HG03521 (cell line): Measurements from ENCODE around the gene GLIS1.

Experiments used
- ATAC-seq: cut with Tn5 transposase; IDR thresholded peaks from one replicate; pipeline ENCODE4 v1.9.1; 2021; ENCODE audit warnings: mild to moderate bottlenecking, moderate library complexity; ENCODE audit not compliant: unreplicated experiment

Gene GLIS1

GRCh38 chr1:53721088-53721487, 17.9 kb downstream of the GLIS1 start:
- no peak for ATAC-seq

- no peak for ATAC-seq
These were observed 19.5 kb downstream of the GLIS1 start for GRCh38 chr1:53719469-53719868.

- ATAC-seq = no peak
These were observed 20.5 kb downstream of the GLIS1 start for GRCh38 chr1:53718443-53718842.

DNA sequence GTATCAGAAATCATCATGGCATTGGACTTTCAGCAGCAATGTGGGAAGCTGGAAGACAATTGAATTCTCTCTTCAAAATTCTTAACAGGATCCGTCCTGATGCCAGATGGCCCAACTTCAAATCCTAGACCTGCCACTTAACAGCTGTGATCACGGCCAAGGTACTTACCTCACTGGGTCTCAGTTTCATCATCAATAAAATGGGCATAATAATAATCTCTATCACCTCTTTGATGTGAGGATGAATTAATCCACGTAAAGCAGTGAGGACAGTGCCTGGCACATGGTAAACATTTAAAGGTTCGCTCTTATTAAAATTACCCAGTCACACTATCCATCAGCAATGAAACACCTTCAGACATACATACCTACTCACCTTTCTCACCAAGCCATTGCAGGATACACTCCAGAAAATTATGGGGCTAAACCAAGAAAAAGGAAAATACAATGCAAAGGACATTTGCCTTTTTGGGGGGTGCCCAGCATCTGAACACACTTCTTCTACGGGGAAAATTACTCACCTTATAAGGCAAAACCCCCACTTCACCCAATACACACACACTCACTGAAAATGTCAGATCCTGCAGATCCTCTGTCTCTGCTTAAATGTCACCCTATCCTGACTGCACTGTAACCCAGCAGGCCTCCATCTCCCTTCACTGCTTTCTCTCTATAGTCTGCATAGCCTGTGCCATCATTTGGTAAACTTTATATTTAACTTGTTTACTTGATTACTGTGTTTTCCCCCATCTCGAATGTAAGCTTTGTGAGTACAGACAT, 21.7 kb downstream of the GLIS1 start:
- ATAC-seq = no peak

DNA sequence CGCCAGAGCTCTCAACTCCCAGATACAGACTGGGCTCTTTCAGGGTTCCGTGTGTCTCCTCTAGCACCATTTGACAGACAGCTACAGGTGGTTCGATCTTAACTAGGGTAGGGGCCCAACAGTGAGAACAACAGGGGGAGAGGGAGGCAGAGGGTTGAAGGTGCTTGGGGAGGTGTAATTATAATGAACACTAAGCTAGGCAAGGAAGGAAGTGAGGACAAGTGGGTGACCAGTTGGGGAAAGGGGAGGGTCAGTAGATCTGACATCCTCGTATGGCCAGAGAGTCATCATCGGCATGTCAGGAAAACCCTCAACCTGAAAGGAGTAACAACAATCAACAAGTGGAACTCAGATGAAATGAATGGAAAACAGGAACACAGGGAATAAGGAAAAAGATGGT, 22.8 kb downstream of the GLIS1 start:
- ATAC-seq = no peak

- no peak for ATAC-seq
These were observed 23.5 kb downstream of the GLIS1 start for GRCh38 chr1:53715478-53715877.

GRCh38 chr1:53712276-53712675, 26.7 kb downstream of the GLIS1 start:
- ATAC-seq = no peak

DNA sequence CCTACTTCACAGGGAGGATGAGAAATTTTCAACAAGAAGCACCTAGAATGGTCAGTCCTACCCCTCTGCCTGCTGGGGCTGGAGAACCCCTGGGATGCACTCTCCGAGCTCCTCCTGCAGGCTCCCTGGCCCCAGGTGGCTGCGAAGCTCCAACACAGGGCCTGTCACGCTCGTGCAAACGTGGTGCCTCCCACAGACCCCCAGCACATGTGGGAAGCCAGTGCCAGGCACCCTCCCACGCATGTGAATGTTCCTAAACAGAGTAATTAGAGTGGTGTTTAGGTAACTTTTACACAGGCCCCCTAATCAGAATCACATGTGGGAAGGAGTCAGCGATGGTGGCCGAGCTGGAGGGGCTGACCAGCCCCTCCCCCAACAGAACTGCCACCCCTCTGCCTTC, 28.4 kb downstream of the GLIS1 start:
- ATAC-seq = no peak

DNA sequence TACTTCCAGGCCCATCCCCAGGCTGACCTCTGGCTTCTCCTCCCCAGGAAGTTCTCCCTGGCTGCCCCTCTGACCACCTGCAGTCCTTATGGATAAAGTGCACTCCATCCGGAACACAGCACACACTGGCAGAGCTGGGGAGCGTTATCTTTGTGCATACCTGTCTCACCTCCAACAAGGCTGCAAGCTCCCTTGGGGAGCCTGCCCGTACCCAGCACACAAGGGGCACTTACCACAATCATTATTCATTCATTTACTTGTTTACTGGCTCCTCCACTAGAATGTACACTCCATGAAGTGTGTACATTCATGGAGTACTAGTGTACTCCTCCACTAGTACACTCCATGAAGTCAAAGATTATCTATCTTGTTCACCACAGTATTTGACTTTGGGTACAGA, 30.3 kb downstream of the GLIS1 start:
- ATAC-seq = no peak

DNA sequence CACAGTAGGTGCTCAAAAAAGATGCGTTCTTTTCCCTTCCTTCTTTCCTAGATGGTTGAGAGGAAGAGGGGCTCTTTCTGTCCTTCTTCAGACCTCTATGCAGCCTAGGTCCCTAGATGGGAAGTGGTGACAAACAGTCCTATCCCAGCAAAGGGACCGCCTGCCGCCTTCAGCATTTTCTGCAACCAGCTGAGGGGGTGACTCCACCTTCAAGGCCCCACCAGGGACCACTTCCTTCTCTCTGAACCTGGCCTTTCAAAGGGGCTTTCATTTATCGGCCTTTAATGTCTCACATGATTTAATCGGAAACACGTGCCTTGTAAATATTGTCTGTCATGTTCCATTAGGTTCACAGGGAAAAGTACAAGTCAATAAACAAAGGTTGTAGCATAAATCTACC, 32.6 kb downstream of the GLIS1 start:
- ATAC-seq = no peak

GRCh38 chr1:53705446-53706096, 33.4 kb downstream of the GLIS1 start:
- no peak for ATAC-seq

- no peak for ATAC-seq
These were observed 34.0 kb downstream of the GLIS1 start for GRCh38 chr1:53704804-53705445.

GRCh38 chr1:53704304-53704703, 34.7 kb downstream of the GLIS1 start:
- no peak for ATAC-seq

GRCh38 chr1:53703174-53703573, 35.8 kb downstream of the GLIS1 start:
- ATAC-seq = no peak

GRCh38 chr1:53702341-53702740, 36.6 kb downstream of the GLIS1 start:
- ATAC-seq = no peak

GRCh38 chr1:53700776-53701175, 38.2 kb downstream of the GLIS1 start:
- ATAC-seq = no peak

DNA sequence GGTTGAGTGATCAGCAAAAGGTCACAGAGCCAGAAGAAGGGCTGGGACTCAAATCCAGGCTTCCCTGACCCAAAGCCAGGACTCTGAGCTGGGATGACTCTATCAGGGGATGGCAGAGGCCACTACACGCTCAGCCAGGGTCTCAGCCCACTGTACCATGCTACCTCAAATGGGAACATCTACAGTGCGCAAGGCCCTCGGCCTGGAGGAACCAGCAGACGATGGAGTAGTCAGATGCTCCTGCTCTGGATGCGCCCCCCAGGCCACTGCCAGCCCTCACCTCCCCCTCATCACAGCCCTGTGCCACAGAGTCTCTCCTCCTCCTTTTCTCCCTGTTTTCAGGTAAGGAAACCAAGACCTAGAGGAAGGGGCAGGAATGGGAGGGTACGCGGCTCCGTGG, 39.0 kb downstream of the GLIS1 start:
- no peak for ATAC-seq

- ATAC-seq = no peak
These were observed 40.5 kb downstream of the GLIS1 start for GRCh38 chr1:53698384-53698980.

- ATAC-seq = no peak
These were observed 41.1 kb downstream of the GLIS1 start for GRCh38 chr1:53697721-53698383.

GRCh38 chr1:53696990-53697389, 42.0 kb downstream of the GLIS1 start:
- no peak for ATAC-seq

- no peak for ATAC-seq
These were observed 42.4 kb downstream of the GLIS1 start for GRCh38 chr1:53696571-53696970.
